SH-SY5Y (cell line): ENCODE measurements around the gene GAS7.

ENCODE experiments used
- GATA2 ChIP-seq: IDR thresholded peaks from 2 replicates; pipeline ENCODE4 v1.6.1; 2011; ENCODE audit warnings: mild to moderate bottlenecking, low read depth, low read length
- GATA3 ChIP-seq: IDR thresholded peaks from 2 replicates; pipeline ENCODE4 v1.6.1; 2011; ENCODE audit warnings: low read depth, mild to moderate bottlenecking, low read length, moderate library complexity

DNA sequence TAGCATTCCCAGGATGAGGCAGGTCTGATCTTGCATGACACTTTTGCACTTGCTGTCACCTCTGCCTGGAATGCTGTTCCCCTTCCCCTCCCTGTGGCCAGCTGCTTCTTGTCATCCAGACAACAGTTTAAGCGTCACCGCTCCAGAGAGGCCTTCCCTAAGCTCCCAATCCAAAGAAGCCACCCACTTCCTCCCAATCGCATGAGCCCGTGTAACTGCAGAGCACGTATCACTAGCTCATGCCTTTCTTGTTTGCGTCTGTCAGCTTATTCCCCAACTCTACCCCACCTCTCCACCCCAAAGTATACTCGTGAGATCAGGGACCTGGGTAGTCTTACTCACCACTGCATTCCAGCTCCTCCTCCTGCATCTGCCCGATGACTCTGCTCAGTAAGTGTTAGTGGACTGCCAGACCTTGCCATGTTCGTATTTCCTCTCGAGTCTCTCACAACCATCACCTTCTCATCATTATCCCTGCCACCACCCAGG is 92.8 kb downstream of the GAS7 start:
- TF ChIP-seq GATA2, result no peak
- TF ChIP-seq GATA3, result no peak
